Choroid plexus epithelial cell (primary cell): Measurements from ENCODE around the gene PNKD.

Experiments
- DNase-seq: peaks from one replicate; pipeline ENCODE4 v3.0.0-alpha.2; 2010; ENCODE audit warnings: low read depth
- H3K4me3 ChIP-seq: 2 replicates; pipeline ENCODE4 v1.5.1; 2011; ENCODE audit warnings: low read depth, mild to moderate bottlenecking, control low read depth, low read length, moderate library complexity
- TF ChIP-seq, protein P1 (sequence below): conservative IDR thresholded peaks from 2 replicates; pipeline ENCODE4 v1.5.1; 2011; ENCODE audit warnings: low read depth, mild to moderate bottlenecking, control low read depth, inconsistent platforms, low read length, moderate library complexity

Gene PNKD

DNA sequence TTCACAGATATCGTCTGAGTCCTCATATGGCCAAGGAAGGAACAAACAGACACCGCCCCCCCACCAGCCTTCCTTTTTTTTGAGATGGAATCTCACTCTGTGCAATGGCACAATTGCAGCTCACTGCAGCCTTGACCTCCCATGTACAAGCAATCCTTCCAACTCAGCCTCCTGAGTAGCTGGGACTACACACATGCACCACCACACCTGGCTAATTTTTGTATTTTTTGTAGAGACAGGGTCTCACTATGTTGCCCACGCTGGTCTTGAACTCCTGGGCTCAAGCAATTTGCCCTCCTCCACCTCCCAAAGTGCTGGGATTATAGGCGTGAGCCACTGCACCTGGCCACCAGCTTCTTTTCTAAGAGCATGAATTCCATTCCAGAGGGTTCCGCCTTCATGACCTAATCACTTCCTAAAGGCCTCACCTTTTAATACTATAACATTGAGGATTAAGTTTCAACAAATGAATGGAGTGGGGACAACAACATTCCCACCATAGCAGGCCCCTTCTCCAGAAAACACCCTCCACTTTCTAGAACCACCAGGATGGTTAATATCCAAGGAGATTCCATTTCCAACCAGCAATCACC, 24.2 kb downstream of the PNKD start:
- no peak for DNase-seq
- TF ChIP-seq, protein P1, sequence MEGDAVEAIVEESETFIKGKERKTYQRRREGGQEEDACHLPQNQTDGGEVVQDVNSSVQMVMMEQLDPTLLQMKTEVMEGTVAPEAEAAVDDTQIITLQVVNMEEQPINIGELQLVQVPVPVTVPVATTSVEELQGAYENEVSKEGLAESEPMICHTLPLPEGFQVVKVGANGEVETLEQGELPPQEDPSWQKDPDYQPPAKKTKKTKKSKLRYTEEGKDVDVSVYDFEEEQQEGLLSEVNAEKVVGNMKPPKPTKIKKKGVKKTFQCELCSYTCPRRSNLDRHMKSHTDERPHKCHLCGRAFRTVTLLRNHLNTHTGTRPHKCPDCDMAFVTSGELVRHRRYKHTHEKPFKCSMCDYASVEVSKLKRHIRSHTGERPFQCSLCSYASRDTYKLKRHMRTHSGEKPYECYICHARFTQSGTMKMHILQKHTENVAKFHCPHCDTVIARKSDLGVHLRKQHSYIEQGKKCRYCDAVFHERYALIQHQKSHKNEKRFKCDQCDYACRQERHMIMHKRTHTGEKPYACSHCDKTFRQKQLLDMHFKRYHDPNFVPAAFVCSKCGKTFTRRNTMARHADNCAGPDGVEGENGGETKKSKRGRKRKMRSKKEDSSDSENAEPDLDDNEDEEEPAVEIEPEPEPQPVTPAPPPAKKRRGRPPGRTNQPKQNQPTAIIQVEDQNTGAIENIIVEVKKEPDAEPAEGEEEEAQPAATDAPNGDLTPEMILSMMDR: no peak
- H3K4me3 ChIP-seq: no peak overlapping the region

GRCh38 chr2:218295029-218295428, 24.7 kb downstream of the PNKD start:
- H3K4me3 ChIP-seq: no peak overlapping the region

DNA sequence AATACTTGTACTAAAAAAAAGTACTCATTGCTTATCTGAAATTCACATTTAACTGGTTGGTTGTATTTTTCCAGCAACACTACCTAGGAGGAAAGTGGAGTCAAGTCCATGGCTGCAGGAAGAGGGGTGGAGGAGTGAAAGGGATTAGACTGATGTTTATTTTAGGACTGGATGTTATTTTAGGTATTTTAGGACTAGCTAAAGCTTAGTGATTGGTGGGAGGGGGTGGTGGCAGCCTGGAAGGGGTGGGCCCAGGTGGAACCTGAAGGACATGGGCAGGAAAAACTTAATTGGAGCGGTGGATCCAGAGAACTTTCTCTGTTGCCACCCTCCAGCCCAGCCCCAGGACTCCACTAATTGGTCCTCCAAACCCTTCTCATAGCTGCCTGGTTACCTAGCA, 25.9 kb downstream of the PNKD start:
- TF ChIP-seq, protein P1: no peak
- DNase-seq: no peak
- H3K4me3 ChIP-seq: no peak overlapping the region

More at GRCh38 chr2:218295029-218295428, 24.7 kb downstream of the PNKD start:
- DNase-seq: peak; percentile 19
- TF ChIP-seq, protein P1: no peak

- TF ChIP-seq, protein P1: no peak
- DNase-seq: no peak
- H3K4me3 ChIP-seq: no peak overlapping the region
Observed at GRCh38 chr2:218296847-218297246, 26.5 kb downstream of the PNKD start.

- TF ChIP-seq, protein P1: no peak
- no peak for DNase-seq
- no peak overlapping the region for H3K4me3 ChIP-seq
Observed at GRCh38 chr2:218298314-218298875, 28.1 kb downstream of the PNKD start.

- TF ChIP-seq, protein P1: no peak
- no peak for DNase-seq
- no peak overlapping the region for H3K4me3 ChIP-seq
Observed at GRCh38 chr2:218300141-218300540, 29.8 kb downstream of the PNKD start.
